ENCODE measurements around the gene EPB42.

EPB42 gene

DNA sequence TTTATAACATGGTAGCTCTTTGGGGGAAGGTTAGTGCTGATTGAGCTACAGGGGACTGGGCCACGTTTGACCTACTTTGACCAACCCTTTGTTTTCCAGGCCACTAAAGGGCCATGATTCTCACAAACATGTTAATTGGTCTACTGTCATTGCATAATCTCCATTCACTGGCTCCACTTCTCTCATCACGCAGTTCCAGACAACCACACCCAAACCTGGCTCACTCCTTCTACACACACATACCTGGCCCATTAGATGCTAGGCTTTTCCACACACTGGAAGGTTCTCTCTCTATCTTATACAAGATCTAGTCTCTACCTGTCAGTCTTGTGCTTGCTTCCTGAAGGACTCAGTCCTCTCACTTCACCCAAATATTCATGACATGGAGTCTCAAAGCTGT lies 30.0 kb upstream of the EPB42 start:
- Histone ChIP-seq H3K9me3 (ENCODE audit: control insufficient read depth, insufficient read depth, low read length) (no peaks in the 10 kb centered on the region), H3K9ac (ENCODE audit: low read depth, low read length) (no peak overlapping the region), H3K36me3 (ENCODE audit: insufficient read depth, low read length) (no peaks in the 10 kb centered on the region), H3K4me1 (ENCODE audit: insufficient read depth, low read length) (no peaks in the 10 kb centered on the region)

DNA sequence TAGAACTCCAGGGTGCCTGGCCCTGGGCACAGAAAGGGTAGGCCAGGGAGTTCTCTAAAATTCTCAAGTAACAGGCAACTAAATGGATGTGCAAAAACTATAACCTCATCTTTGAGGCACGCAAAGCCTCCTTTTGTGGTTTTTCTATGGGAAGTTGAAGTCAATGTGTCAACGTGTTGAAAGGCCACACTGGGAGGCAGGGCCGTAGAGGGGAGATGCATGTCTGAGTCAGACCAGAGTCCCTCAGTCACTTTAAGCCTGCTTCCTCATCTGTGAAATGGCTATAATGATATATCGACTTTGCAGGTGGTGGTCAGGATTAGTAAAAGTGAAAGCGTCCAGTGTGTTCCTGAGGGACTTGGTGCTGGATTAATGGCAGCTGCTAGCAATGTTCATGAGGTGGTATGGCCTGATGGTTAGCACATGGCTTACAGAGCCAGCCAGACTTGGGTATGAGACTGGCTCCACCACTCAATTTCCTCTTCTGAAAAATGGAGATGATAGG lies 28.9 kb upstream of the EPB42 start:
- Histone ChIP-seq H3K9me3 (ENCODE audit: control insufficient read depth, insufficient read depth, low read length) (no peaks in the 10 kb centered on the region), H3K4me1 (ENCODE audit: insufficient read depth, low read length) (no peaks in the 10 kb centered on the region), H3K9ac (ENCODE audit: low read depth, low read length) (no peak overlapping the region), H3K36me3 (ENCODE audit: insufficient read depth, low read length) (no peaks in the 10 kb centered on the region)

DNA sequence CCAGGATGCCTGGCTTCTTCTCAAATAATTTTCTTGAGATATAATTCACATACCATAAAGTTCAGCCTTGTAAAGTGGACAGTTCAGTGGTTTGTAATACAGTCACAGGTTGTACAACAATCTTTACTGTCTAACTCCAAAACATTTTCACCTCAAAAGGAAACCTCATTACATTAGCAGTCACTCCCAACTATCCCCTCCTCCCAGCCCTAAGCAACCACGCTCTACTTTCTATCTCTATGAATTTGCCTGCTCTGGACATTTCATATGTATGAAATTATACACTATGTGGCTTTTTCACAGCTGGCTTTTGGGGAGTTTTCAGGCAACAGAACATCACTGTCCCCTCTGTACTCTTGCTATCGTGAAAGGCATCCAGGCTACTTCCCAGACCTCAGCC lies 28.4 kb upstream of the EPB42 start:
- Histone ChIP-seq H3K36me3 (ENCODE audit: insufficient read depth, low read length) (no peaks in the 10 kb centered on the region), H3K9ac (ENCODE audit: low read depth, low read length) (no peak overlapping the region), H3K9me3 (ENCODE audit: control insufficient read depth, insufficient read depth, low read length) (no peaks in the 10 kb centered on the region), H3K4me1 (ENCODE audit: insufficient read depth, low read length) (no peaks in the 10 kb centered on the region)

DNA sequence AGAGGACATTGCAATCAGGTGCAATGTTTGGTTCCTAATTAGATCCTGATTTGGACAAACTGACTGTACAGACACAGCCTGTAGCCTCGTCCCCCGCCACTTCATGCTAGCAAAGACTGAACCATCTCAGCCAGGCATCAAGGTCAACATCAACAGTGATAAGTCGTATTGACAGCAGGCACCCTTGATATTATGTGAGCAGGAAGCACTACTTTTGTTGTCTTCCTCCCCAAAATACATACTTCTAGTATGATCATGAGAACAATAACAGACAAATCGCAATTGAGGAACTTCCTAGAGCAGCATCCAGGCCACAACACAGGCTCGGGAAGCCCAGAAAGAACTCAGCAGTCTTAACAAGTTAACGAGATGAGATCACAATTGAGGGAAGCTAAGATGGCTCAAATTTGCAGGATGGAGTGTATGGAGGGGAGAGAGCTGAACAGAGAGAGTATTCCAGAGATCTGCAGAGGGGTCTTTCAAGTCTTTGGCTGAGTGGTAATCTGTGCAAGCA lies 25.5 kb upstream of the EPB42 start:
- H3K36me3 ChIP-seq (ENCODE audit: insufficient read depth, low read length) = no peaks in the 10 kb centered on the region
- H3K9me3 ChIP-seq (ENCODE audit: control insufficient read depth, insufficient read depth, low read length) = no peaks in the 10 kb centered on the region
- H3K9ac ChIP-seq (ENCODE audit: low read depth, low read length) = no peak overlapping the region
- H3K4me1 ChIP-seq (ENCODE audit: insufficient read depth, low read length) = no peaks in the 10 kb centered on the region

DNA sequence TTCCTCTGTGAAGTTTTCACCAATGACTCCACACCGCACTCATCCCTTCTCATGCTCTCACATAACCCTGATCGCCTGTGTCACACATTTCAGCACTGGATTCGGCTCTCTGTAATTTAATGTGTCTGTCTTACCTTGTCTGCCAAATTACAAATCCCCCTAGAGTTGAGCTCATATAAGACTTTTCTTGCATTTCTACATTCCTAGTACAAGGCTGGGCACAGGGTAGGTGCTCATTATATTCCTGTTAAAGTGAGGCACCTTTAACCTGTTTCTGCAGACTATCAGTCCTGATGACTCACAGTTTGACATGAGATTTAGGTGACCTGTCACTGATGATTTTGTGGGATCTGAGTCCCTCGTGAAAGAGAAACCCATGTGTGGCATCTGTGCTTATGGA lies 23.3 kb upstream of the EPB42 start:
- H3K9ac ChIP-seq (ENCODE audit: low read depth, low read length) = no peak overlapping the region
- H3K36me3 ChIP-seq (ENCODE audit: insufficient read depth, low read length) = no peaks in the 10 kb centered on the region
- H3K9me3 ChIP-seq (ENCODE audit: control insufficient read depth, insufficient read depth, low read length) = no peaks in the 10 kb centered on the region; the same call in 1 of the 2 replicates

DNA sequence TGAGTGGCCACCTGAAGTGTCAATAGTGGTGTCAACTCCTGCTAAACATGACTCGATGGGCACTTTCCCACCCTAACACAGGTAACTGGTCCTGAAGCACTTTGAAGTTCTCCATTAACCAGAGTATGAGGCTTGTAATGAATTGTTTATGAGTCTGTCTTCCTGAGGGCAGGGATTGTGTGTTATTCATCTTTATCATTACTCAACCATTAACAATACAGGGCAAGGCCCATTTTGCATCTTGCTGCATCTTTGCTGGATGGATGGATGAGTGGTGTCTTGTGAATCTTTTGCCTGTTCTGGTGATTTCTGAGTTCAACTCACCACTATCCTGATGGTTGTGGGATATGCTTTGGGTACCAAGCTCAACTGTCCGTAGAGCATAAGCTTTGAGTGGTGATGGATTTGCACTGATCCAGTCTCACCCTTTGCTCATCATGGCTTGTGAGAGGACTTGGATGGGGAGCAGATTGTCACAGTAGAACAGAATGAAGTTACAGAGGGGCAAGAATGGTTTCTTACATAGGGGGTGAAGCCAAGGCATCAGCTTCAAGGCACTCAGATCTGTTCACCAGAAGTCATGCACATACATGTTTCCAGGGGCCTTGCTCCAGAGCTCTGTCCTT lies 22.3 kb upstream of the EPB42 start:
- no peaks in the 10 kb centered on the region; the same call in 1 of the 2 replicates for H3K9me3 ChIP-seq (ENCODE audit: control insufficient read depth, insufficient read depth, low read length)
- no peak overlapping the region for H3K9ac ChIP-seq (ENCODE audit: low read depth, low read length)
- H3K36me3 ChIP-seq (ENCODE audit: insufficient read depth, low read length) = no peaks in the 10 kb centered on the region
- H3K4me1 ChIP-seq (ENCODE audit: insufficient read depth, low read length) = no peaks in the 10 kb centered on the region

More for the DNA sequence above, 23.3 kb upstream of the EPB42 start:
- no peaks in the 10 kb centered on the region for H3K4me1 ChIP-seq (ENCODE audit: insufficient read depth, low read length)

DNA sequence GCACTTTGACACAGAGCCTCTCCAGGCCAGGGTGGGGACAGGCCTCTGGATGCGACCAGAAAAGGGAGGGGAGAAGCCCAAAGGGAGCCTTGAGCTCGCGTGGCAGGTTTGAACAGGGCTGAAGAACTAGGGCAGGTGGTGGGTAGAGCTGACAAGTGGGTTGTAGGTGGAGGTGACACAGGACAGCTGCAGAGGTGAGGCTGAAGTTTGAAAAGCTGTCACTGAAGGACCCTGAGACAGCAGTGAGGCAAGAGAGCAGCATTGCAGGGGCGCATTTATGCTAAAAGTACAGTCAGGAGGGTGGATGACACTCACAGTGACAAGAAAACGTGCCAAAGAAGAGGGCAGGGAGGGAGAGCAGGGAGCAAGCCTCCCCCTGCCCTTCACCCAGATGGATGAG lies 21.8 kb upstream of the EPB42 start:
- Histone ChIP-seq H3K9ac (ENCODE audit: low read depth, low read length) (no peak overlapping the region), H3K9me3 (ENCODE audit: control insufficient read depth, insufficient read depth, low read length) (no peaks in the 10 kb centered on the region; the same call in 1 of the 2 replicates), H3K4me1 (ENCODE audit: insufficient read depth, low read length) (no peaks in the 10 kb centered on the region), H3K36me3 (ENCODE audit: insufficient read depth, low read length) (no peaks in the 10 kb centered on the region)

DNA sequence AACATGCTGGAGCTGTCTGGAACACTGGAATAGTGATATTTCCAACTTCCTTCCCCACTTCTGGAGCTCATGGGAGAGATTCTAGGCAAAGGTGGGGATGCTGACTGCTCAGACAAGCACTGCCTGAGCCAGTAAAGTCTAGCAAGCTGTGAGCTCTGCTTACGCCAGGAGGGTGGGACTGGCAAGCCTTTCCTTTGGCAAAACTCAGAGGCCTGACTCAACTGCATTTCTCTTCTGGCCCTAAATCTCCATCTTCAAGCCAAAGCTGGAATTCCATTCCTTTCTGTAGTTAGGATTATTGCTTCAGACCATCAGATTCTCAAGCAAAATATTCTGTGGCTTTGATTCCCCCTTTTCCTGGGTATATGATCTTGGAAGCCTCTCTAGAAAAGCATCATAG lies 20.3 kb upstream of the EPB42 start:
- Histone ChIP-seq H3K4me1 (ENCODE audit: insufficient read depth, low read length) (no peaks in the 10 kb centered on the region), H3K36me3 (ENCODE audit: insufficient read depth, low read length) (no peaks in the 10 kb centered on the region), H3K9me3 (ENCODE audit: control insufficient read depth, insufficient read depth, low read length) (no peaks in the 10 kb centered on the region; the same call in 1 of the 2 replicates), H3K9ac (ENCODE audit: low read depth, low read length) (no peak overlapping the region)

DNA sequence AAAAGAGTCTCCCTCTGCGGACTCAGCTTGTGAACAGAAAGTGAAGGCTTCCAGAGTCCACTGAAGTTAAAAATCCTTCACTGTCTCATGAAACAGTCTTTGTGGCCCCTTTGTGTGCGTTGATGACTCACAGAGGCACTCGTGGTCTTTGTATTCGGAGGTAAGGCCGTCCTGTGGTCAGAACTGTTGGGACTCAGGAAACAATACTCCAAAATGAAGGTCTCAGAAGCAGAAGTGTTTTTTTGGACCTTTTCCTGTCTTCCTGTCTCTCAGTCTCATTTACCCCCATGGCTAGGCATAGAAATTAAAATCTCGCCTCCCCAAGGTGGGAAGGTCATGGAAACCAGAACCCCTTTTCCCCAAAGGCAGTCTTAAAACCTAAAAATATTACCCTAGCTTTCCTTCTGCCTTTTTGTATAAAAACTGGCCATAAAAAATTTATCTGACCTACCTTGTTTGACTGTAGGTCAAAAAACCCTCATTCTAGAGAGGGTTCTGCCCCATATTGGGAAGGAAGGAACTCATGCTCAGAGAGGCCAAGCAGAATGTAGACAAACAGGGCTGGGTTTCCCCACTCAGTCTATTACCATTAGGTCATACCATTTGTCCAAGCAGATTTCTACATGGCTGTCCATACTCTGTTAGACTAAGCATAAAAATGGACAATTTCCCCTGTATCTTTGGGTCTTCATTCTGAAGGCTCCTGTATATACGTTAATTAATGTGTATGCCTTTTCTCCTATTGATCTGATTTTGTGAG lies 19.1 kb upstream of the EPB42 start:
- Histone ChIP-seq H3K4me1 (ENCODE audit: insufficient read depth, low read length) (no peaks in the 10 kb centered on the region), H3K9ac (ENCODE audit: low read depth, low read length) (no peak overlapping the region), H3K9me3 (ENCODE audit: control insufficient read depth, insufficient read depth, low read length) (no peaks in the 10 kb centered on the region; the same call in 1 of the 2 replicates), H3K36me3 (ENCODE audit: insufficient read depth, low read length) (no peaks in the 10 kb centered on the region)

DNA sequence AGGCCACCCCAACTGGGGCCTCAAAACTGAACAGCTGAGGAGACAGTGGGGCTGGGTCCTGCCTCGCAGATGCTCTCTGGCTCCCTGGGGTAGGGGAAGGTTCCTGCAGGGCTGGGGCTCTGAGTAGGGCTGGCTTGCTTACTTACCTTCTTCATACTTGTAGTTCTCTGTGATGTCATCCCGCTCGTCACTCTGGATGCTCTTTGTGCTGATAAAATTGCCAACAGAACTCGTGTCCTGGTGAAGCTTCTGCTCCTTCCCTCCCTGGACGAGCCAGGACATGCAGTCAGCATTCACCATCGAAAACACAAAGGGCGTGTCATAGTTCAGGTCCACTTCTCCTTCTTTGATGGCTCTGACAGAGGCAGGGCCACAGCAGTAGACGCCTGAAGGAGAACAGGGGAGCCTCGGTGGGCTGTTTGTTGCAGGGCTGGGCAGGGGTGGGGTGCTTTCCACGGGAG lies 17.9 kb upstream of the EPB42 start:
- H3K9ac ChIP-seq (ENCODE audit: low read depth, low read length) = no peak overlapping the region
- no peaks in the 10 kb centered on the region for H3K4me1 ChIP-seq (ENCODE audit: insufficient read depth, low read length)
- no peaks in the 10 kb centered on the region for H3K36me3 ChIP-seq (ENCODE audit: insufficient read depth, low read length)
- H3K9me3 ChIP-seq (ENCODE audit: control insufficient read depth, insufficient read depth, low read length) = no peaks in the 10 kb centered on the region; the same call in 1 of the 2 replicates

DNA sequence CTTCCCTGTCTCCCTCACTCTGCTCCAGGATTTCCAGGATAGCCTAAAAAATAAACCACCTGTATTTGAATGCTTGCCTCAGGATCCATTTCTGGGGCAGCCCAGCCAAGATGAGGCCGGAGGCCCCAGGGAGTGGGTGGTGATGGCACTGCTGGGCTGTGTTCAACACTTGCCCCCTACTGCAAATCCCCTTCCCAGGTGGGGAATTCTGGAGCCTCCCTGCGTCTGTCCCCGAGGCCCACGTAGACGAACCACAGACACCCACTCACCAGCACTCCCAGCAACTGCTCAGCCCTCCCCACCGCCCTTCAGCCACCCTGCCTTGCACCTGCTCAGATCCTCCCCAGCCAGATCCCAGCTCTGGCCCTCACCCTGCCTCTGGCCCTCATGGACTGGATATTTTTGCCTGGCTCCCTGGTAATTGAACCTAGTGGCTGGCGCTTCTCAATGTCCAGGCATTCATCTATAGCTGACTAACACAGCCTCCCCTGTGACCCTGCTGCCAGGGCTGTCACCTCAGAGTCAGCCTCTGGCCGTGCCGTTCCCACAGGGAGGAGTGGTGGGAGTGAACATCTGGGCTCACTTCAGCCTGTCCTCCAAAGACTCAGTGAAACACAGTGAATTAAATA lies 17.1 kb upstream of the EPB42 start:
- no peaks in the 10 kb centered on the region for H3K4me1 ChIP-seq (ENCODE audit: insufficient read depth, low read length)
- no peaks in the 10 kb centered on the region for H3K36me3 ChIP-seq (ENCODE audit: insufficient read depth, low read length)
- no peaks in the 10 kb centered on the region; the same call in 1 of the 2 replicates for H3K9me3 ChIP-seq (ENCODE audit: control insufficient read depth, insufficient read depth, low read length)
- H3K9ac ChIP-seq (ENCODE audit: low read depth, low read length) = no peak overlapping the region

DNA sequence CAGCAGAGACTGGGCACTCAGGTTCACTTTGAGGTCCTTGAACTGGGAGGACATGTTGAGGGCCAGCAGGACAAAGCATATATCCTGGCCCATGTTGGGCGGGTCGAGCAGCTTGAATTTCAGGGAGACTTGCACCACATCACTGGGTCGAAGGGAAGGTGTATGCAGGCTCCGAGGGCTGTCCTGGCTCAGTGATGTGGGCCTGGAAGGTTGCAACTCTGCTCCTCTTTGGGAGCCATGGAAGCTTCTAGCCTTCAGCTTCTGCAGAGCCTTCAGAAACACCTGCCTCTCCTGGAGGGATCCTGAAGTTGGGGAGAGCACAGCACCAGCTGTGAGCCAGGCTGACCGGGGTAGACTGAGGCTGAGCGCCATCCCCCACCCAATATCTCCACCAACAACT lies 14.7 kb upstream of the EPB42 start:
- Histone ChIP-seq H3K4me1 (ENCODE audit: insufficient read depth, low read length) (peaks cover 4% of the 10 kb centered on the region; the same call in 1 of the 2 replicates), H3K9me3 (ENCODE audit: control insufficient read depth, insufficient read depth, low read length) (no peaks in the 10 kb centered on the region; the same call in 1 of the 2 replicates), H3K36me3 (ENCODE audit: insufficient read depth, low read length) (no peaks in the 10 kb centered on the region), H3K9ac (ENCODE audit: low read depth, low read length) (no peak overlapping the region)

DNA sequence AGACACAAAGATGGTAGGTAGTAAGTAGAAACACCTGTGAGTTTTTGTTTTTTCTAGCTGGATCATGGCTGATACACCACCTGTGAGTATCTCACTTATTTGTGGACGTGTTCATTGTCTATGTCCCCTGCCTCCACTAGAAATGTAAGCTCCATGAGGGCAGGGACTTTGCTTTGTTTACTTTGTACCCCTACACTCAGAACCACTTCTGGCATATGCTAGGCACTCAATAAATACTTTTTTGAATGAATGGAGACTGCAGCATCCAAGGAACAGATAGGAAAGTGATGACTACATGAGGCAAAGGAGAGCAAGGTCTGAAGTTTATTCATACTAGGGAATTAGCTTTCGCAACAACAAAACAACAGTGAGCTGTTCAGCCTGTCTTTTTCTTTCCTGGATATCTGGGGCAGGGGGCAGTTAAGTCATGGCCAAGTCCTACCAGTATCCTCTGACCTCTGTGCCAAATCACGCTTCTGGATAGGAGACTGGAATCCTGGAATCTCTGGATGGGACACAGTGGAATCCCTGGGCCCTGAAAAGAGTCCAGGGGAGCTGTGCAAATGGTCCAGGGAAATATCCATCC lies 11.6 kb upstream of the EPB42 start:
- no peak overlapping the region for H3K9ac ChIP-seq (ENCODE audit: low read depth, low read length)
- no peaks in the 10 kb centered on the region for H3K36me3 ChIP-seq (ENCODE audit: insufficient read depth, low read length)
- no peaks in the 10 kb centered on the region for H3K9me3 ChIP-seq (ENCODE audit: control insufficient read depth, insufficient read depth, low read length)
- peaks cover 8% of the 10 kb centered on the region; the same call in 1 of the 2 replicates for H3K4me1 ChIP-seq (ENCODE audit: insufficient read depth, low read length)

DNA sequence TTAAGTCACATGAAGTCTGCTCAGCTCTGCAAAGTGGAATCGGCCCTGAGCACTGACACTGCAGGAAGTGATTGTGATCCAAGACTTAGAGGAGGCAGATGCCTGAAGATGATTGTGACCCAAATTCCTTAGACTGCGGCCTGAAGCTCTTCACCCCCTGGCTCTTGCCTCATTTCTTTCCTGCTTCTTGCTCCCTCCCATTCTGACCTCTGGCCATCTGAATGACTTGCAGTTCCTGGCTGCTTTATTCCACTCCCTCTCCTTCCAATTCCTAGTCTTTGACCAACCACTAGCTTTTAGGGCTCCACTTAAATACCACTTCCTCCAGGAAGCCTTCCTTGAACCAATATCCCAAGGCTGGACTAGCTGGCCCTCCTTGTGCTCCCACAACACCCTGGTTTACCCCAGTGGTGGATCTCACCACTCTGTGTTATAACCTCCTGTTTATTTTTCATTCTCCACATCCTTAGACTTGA lies 9.9 kb upstream of the EPB42 start:
- H3K36me3 ChIP-seq (ENCODE audit: insufficient read depth, low read length) = no peaks in the 10 kb centered on the region
- H3K9ac ChIP-seq (ENCODE audit: low read depth, low read length) = no peak overlapping the region
- peaks cover 8% of the 10 kb centered on the region; the same call in 1 of the 2 replicates for H3K4me1 ChIP-seq (ENCODE audit: insufficient read depth, low read length)
- no peaks in the 10 kb centered on the region for H3K9me3 ChIP-seq (ENCODE audit: control insufficient read depth, insufficient read depth, low read length)
